Right lobe of liver (tissue), 4 donors: ENCODE results near the gene PCP2.

Source experiments
- POLR2A ChIP-seq: fragments of 450-650 bp; IDR thresholded peaks from one replicate; pipeline ENCODE4 v1.6.1; 2017; ENCODE audit warnings: antibody characterized with exemption, mild to moderate bottlenecking
- TF ChIP-seq, protein P1 (sequence below), 4 donors: fragments of 200-600 bp in 3 of 4; fragments of 450-650 bp in 1 of 4; IDR thresholded peaks; one replicate each; pipeline versions ENCODE4 v1.5.1 to v1.8.0; 2016 to 2022; ENCODE audit warnings: antibody characterized with exemption in 4 of 4, mild to moderate bottlenecking in 2 of 4
- donor health status: DM: no; HTN: no; CAD: no.
- donor health status: DM: no; HTN: no; CAD: no.
- donor health status: DM: no; HTN: yes; CAD: no.

DNA sequence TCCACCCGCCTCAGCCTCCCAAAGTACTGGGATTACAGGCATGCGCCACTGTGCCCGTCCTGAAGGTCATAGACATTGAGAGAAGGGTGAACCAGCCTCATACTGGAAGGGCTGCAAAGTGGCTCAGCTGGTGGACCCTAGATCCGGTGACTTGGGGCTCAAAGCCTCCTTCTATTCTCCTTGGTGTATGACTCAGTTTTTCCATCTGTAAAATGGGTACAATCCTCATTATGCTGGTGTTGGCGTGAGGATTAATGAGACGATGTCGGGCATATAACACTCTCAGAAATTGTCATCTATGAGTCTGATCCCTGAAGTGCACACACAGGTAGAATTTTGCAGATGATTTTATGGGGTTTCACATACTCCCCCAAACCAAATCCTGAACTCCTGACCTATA, 43.7 kb downstream of the PCP2 start:
- no peak for TF ChIP-seq POLR2A
- TF ChIP-seq, protein P1, sequence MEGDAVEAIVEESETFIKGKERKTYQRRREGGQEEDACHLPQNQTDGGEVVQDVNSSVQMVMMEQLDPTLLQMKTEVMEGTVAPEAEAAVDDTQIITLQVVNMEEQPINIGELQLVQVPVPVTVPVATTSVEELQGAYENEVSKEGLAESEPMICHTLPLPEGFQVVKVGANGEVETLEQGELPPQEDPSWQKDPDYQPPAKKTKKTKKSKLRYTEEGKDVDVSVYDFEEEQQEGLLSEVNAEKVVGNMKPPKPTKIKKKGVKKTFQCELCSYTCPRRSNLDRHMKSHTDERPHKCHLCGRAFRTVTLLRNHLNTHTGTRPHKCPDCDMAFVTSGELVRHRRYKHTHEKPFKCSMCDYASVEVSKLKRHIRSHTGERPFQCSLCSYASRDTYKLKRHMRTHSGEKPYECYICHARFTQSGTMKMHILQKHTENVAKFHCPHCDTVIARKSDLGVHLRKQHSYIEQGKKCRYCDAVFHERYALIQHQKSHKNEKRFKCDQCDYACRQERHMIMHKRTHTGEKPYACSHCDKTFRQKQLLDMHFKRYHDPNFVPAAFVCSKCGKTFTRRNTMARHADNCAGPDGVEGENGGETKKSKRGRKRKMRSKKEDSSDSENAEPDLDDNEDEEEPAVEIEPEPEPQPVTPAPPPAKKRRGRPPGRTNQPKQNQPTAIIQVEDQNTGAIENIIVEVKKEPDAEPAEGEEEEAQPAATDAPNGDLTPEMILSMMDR (IDR thresholded peaks at IDR 0.05), result no peak
